OCI-LY7 (cell line): ENCODE data around the gene DROSHA.

ENCODE experiments used
- EZH2phosphoT487 ChIP-seq: fragments of 200-600 bp; sonication (generic); IDR thresholded peaks from 2 replicates; pipeline ENCODE4 v1.6.1; 2018; ENCODE audit warnings: low read depth, borderline replicate concordance, mild to moderate bottlenecking, mixed run types, antibody characterized with exemption, low read length, moderate library complexity, mixed read lengths
- TF ChIP-seq, protein P1 (sequence below): fragments of 200-600 bp; sonication (generic); conservative IDR thresholded peaks from 2 replicates; pipeline ENCODE4 v1.5.1; 2014; ENCODE audit warnings: mild to moderate bottlenecking, antibody characterized with exemption, low read length, moderate library complexity, mixed read lengths

DNA sequence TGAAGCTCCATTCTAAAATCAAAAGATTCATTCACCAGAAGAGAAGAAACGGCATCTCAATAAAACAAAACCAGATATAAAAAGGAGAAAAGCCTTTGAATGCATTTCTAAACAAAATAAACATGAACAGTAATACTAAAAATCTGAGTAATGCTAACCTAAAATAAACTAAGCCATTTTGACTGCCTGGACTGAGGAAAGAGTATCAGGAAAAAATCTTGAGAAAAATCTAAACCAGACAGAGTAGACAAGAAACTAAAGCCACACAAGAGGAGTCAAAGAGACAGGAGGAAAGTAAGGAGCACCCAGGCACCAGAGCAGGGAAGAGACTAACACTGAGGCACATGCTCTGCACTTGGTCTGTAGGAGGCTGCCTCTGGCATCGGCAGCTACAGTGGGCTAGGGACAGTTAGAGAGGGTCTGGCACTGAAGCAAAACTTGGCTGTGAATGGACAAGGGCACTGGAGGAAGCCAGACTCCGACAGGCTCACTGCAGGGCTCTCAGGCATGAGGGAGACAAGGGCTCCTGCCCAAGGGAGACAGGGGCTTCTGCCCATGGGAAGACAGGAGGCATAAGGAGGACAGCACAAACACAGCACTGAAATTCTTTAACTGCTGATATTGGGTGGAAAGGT lies 50.2 kb downstream of the DROSHA start:
- TF ChIP-seq, protein P1, sequence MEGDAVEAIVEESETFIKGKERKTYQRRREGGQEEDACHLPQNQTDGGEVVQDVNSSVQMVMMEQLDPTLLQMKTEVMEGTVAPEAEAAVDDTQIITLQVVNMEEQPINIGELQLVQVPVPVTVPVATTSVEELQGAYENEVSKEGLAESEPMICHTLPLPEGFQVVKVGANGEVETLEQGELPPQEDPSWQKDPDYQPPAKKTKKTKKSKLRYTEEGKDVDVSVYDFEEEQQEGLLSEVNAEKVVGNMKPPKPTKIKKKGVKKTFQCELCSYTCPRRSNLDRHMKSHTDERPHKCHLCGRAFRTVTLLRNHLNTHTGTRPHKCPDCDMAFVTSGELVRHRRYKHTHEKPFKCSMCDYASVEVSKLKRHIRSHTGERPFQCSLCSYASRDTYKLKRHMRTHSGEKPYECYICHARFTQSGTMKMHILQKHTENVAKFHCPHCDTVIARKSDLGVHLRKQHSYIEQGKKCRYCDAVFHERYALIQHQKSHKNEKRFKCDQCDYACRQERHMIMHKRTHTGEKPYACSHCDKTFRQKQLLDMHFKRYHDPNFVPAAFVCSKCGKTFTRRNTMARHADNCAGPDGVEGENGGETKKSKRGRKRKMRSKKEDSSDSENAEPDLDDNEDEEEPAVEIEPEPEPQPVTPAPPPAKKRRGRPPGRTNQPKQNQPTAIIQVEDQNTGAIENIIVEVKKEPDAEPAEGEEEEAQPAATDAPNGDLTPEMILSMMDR, result no peak
- TF ChIP-seq EZH2phosphoT487, result no peak
